Neural cell (in vitro differentiated cells): ENCODE data around the gene DPYSL4. TPM values are rescaled to one million over a fixed set of nuclear protein-coding genes. Genes with fewer than 3 reads are reported as not detected.

Experiments
- H2AFZ ChIP-seq: fragments of 200-600, 300-800 bp; sonication (generic), shearing (Covaris generic); 2 replicates; pipeline ENCODE4 v1.6.0; 2014; ENCODE audit warnings: low read depth, mild to moderate bottlenecking, antibody characterized with exemption, low read length, moderate library complexity
- H3F3A ChIP-seq: fragments of 200-600 bp; shearing (Covaris generic); 2 replicates; pipeline ENCODE4 v1.6.1; 2016; ENCODE audit warnings: mild to moderate bottlenecking, moderate library complexity, mixed read lengths, antibody characterized with exemption, low read length; ENCODE audit not compliant: insufficient read depth, poor library complexity, severe bottlenecking
- H3K27ac ChIP-seq: fragments of 200-600, 300-800 bp; sonication (generic), shearing (Covaris generic); 2 replicates; pipeline ENCODE4 v1.5.1; 2014; ENCODE audit warnings: mild to moderate bottlenecking, low read length, moderate library complexity
- H3K27me3 ChIP-seq: fragments of 300-800, 200-600 bp; sonication (generic), shearing (Covaris generic); 2 replicates; pipeline ENCODE4 v1.6.0; 2014; ENCODE audit warnings: mild to moderate bottlenecking, low read depth, low read length, moderate library complexity; ENCODE audit not compliant: insufficient read depth
- H3K36me3 ChIP-seq: fragments of 300-800, 200-600 bp; sonication (generic), shearing (Covaris generic); 2 replicates; pipeline ENCODE4 v1.5.1; 2014; ENCODE audit warnings: mild to moderate bottlenecking, antibody characterized with exemption, low read length, moderate library complexity; ENCODE audit not compliant: insufficient read depth
- H3K4me2 ChIP-seq: fragments of 300-800, 200-600 bp; sonication (generic), shearing (Covaris generic); 2 replicates; pipeline ENCODE4 v1.6.0; 2014; ENCODE audit warnings: mild to moderate bottlenecking, low read length
- H3K4me3 ChIP-seq: fragments of 300-800, 200-600 bp; sonication (generic), shearing (Covaris generic); 2 replicates; pipeline ENCODE4 v1.5.1; 2014; ENCODE audit warnings: mild to moderate bottlenecking, low read length, moderate library complexity
- H3K79me2 ChIP-seq: fragments of 200-600 bp; shearing (Covaris generic); replicated peaks from 2 replicates; pipeline ENCODE4 v1.6.0; 2014; ENCODE audit warnings: mild to moderate bottlenecking, low read length, moderate library complexity; ENCODE audit not compliant: insufficient read depth
- H3K9ac ChIP-seq: fragments of 300-800, 200-600 bp; sonication (generic), shearing (Covaris generic); 2 replicates; pipeline ENCODE4 v1.6.1; 2016; ENCODE audit warnings: mild to moderate bottlenecking, low read length, mixed read lengths
- H3K9me2 ChIP-seq: fragments of 200-600 bp; shearing (Covaris generic); 2 replicates; pipeline ENCODE4 v1.6.1; 2016; ENCODE audit warnings: mild to moderate bottlenecking, low read length, mixed read lengths; ENCODE audit not compliant: insufficient read depth
- H3K9me3 ChIP-seq: fragments of 200-600, 300-800 bp; sonication (generic), shearing (Covaris generic); 2 replicates; pipeline ENCODE4 v1.6.1; 2016; ENCODE audit warnings: mild to moderate bottlenecking, mixed run types, low read length, moderate library complexity, mixed read lengths
- H4K20me1 ChIP-seq: fragments of 200-600 bp; shearing (Covaris generic); 2 replicates; pipeline ENCODE4 v1.6.1; 2016; ENCODE audit warnings: mild to moderate bottlenecking, mixed run types; ENCODE audit not compliant: insufficient read depth
- EP300 ChIP-seq: fragments of 450-650 bp; conservative IDR thresholded peaks from 2 replicates; pipeline ENCODE4 v1.6.1; 2014; ENCODE audit warnings: antibody characterized with exemption, mild to moderate bottlenecking, moderate library complexity; ENCODE audit not compliant: poor library complexity, severe bottlenecking
- EZH2 ChIP-seq: fragments of 200-600, 300-800 bp; shearing (Covaris generic), sonication (generic); IDR thresholded peaks from 2 replicates; pipeline ENCODE4 v1.6.1; 2014; ENCODE audit warnings: antibody characterized with exemption, low read length, borderline replicate concordance, mild to moderate bottlenecking; ENCODE audit not compliant: insufficient read depth, poor library complexity, severe bottlenecking
- MXI1 ChIP-seq: fragments of 450-650 bp; conservative IDR thresholded peaks from 2 replicates; pipeline ENCODE4 v1.6.1; 2014; ENCODE audit warnings: antibody characterized with exemption, mild to moderate bottlenecking; ENCODE audit not compliant: poor library complexity, severe bottlenecking
- POLR2AphosphoS5 ChIP-seq: IDR thresholded peaks from 2 replicates; pipeline ENCODE4 v1.6.1; 2012
- RAD21 ChIP-seq: fragments of 450-650 bp; conservative IDR thresholded peaks from 2 replicates; pipeline ENCODE4 v1.6.1; 2014; ENCODE audit warnings: antibody characterized with exemption, mild to moderate bottlenecking, moderate library complexity
- SMC3 ChIP-seq: fragments of 450-650 bp; conservative IDR thresholded peaks from 2 replicates; pipeline ENCODE4 v1.6.1; 2014; ENCODE audit warnings: antibody characterized with exemption, mild to moderate bottlenecking, moderate library complexity; ENCODE audit not compliant: poor library complexity
- TAF1 ChIP-seq: IDR thresholded peaks from 2 replicates; pipeline ENCODE4 v1.6.1; 2012; ENCODE audit warnings: low read depth
- polyA plus RNA-seq: library from polyadenylated mRNA; depleted of rRNA; stranded (reverse); fragments of >200 nt; gene quantifications from 2 replicates; pipeline ENCODE4 v1.2.3, GENCODE V29; 2014
- TF ChIP-seq, protein P1 (sequence below): fragments of 450-650 bp; IDR thresholded peaks from 2 replicates; pipeline ENCODE4 v1.5.1; 2014; ENCODE audit warnings: antibody characterized with exemption, mild to moderate bottlenecking, moderate library complexity; ENCODE audit not compliant: poor library complexity, severe bottlenecking
- TF ChIP-seq, protein P2 (sequence below): IDR thresholded peaks from 2 replicates; pipeline ENCODE4 v1.6.1; 2012; ENCODE audit warnings: borderline replicate concordance

Gene DPYSL4
- polyA plus RNA-seq, 1 donor from 2014 or later, result 116 TPM

DNA sequence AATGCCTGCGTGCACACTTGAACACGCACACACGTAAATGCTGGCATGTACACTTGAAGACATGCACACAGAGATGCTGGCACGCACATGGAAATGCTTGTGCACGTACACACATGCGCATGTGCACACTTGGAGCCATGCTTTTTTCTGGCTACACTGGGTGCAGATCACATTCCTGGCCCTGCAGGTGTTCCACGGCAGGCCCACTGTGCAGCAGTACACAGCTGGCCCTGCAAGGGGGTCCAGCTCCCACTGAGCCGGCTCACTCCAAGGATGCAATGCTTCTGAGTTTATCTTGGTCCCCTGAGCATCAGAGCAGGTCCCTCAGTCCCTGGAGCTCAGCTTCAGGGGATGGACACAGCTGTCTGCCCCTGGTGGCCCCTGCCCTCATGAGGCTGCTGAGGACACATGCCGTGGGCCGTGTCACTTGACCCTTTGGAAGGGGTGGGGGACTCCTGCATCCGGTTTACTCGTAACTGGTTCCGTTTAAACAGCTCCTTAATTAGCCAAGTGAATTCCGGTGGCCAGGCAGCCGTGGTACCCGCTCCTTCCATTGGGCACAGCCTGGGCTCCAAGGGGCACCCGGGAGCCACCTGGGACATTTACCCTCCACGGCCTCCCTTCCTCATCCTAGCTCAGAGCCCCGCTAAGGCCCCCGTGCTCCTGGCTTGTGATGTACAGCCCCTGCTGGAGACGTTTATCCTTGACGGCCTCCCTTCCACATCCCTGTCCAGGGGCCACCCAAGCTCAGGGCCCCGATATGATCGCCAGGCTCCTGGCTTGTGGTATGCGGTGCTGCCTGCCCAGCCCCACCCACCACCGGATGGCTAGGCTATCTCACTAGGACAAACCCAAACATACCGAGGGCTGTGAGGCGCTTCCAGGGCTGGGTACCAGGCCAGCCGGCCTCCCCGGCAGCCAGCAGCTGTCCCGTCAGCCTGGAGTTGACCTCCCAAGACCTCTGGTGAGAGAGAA is 39.5 kb upstream of the DPYSL4 start:
- TF ChIP-seq, protein P1, sequence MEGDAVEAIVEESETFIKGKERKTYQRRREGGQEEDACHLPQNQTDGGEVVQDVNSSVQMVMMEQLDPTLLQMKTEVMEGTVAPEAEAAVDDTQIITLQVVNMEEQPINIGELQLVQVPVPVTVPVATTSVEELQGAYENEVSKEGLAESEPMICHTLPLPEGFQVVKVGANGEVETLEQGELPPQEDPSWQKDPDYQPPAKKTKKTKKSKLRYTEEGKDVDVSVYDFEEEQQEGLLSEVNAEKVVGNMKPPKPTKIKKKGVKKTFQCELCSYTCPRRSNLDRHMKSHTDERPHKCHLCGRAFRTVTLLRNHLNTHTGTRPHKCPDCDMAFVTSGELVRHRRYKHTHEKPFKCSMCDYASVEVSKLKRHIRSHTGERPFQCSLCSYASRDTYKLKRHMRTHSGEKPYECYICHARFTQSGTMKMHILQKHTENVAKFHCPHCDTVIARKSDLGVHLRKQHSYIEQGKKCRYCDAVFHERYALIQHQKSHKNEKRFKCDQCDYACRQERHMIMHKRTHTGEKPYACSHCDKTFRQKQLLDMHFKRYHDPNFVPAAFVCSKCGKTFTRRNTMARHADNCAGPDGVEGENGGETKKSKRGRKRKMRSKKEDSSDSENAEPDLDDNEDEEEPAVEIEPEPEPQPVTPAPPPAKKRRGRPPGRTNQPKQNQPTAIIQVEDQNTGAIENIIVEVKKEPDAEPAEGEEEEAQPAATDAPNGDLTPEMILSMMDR, result no peak
- TF ChIP-seq, protein P2, sequence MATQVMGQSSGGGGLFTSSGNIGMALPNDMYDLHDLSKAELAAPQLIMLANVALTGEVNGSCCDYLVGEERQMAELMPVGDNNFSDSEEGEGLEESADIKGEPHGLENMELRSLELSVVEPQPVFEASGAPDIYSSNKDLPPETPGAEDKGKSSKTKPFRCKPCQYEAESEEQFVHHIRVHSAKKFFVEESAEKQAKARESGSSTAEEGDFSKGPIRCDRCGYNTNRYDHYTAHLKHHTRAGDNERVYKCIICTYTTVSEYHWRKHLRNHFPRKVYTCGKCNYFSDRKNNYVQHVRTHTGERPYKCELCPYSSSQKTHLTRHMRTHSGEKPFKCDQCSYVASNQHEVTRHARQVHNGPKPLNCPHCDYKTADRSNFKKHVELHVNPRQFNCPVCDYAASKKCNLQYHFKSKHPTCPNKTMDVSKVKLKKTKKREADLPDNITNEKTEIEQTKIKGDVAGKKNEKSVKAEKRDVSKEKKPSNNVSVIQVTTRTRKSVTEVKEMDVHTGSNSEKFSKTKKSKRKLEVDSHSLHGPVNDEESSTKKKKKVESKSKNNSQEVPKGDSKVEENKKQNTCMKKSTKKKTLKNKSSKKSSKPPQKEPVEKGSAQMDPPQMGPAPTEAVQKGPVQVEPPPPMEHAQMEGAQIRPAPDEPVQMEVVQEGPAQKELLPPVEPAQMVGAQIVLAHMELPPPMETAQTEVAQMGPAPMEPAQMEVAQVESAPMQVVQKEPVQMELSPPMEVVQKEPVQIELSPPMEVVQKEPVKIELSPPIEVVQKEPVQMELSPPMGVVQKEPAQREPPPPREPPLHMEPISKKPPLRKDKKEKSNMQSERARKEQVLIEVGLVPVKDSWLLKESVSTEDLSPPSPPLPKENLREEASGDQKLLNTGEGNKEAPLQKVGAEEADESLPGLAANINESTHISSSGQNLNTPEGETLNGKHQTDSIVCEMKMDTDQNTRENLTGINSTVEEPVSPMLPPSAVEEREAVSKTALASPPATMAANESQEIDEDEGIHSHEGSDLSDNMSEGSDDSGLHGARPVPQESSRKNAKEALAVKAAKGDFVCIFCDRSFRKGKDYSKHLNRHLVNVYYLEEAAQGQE, result no peak
- TF ChIP-seq MXI1 (no peak), EP300 (no peak), EZH2 (no peak), SMC3 (no peak), POLR2AphosphoS5 (no peak), TAF1 (no peak), RAD21 (no peak)
- no peak overlapping the region for H2AFZ ChIP-seq
- H3K27ac ChIP-seq, result no peak overlapping the region
- no peak overlapping the region for H3K9ac ChIP-seq
- H3K79me2 ChIP-seq, result no peaks in the 10 kb centered on the region
- H3F3A ChIP-seq, result no peaks in the 10 kb centered on the region
- no peaks in the 10 kb centered on the region for H3K9me3 ChIP-seq
- H3K36me3 ChIP-seq, result no peaks in the 10 kb centered on the region
- no peaks in the 10 kb centered on the region for H3K27me3 ChIP-seq
- H4K20me1 ChIP-seq, result no peaks in the 10 kb centered on the region
- no peaks in the 10 kb centered on the region for H3K9me2 ChIP-seq
- H3K4me2 ChIP-seq, result no peak overlapping the region
- no peak overlapping the region for H3K4me3 ChIP-seq

DNA sequence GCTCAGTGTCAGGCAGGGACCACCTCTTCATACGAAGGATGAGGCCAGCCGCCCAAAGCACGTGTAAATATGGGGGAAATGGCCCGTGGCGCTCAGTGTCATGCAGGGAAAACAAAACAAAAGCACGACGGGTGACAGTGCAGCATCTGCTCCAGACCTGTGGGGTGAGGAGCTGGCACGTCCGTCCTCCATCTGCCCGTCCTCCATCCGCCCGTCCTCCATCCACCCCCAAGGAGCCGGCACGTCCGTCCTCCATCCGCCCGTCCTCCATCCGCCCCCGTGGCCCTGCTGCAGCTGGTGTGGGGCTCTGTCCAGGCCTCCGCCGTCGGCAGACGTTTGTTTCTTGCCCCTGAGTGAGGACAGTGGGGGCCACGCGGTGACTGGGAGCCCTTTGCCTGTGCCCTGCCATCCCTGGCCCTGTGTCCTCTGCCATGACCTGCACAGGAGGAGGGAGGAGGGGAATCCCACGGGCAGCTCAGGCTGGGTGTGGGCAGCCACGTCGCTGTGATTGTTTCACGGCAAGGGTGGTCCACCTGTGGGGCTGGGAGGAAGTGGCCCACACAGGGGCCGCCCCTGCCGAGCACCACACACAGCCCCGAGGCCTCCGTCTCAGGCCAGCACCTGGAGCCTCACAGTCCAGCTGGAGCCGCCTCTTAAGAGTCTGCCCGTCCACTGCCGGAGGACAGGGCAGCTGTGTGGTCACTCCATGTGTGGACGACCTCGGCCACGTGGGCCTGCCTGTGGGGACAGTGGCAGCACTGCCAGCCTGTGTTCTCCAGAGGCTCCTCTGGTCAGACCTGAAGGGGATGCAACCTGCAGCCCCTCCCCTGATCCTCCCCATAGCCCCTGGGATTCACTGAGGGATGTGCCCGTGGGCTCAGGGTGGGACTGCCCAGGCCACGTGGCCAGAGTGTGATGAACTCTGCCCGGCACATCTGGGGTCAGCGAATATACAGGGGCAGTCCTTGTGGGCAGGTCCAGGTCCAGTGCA is 38.2 kb upstream of the DPYSL4 start:
- Histone ChIP-seq H3K4me3 (no peak overlapping the region), H3K27ac (no peak overlapping the region), H3F3A (no peaks in the 10 kb centered on the region), H3K79me2 (no peaks in the 10 kb centered on the region), H2AFZ (no peak overlapping the region), H3K4me2 (no peak overlapping the region), H3K36me3 (no peaks in the 10 kb centered on the region), H3K9ac (no peak overlapping the region), H3K9me3 (no peaks in the 10 kb centered on the region), H3K9me2 (no peaks in the 10 kb centered on the region), H4K20me1 (no peaks in the 10 kb centered on the region), H3K27me3 (no peaks in the 10 kb centered on the region)
- TF ChIP-seq EZH2 (no peak), SMC3 (no peak)
